ENCODE measurements around the gene SKI.

The SKI gene

GRCh38 chr1:2224170-2224584 lies 3.9 kb upstream of the SKI start:
- Histone ChIP-seq H3K4me1 (ENCODE audit: insufficient read depth, low read length, severe bottlenecking) (peaks cover 4% of the 10 kb centered on the region), H3K27me3 (ENCODE audit: insufficient read depth, low read length) (peaks cover 10% of the 10 kb centered on the region; the same call in 1 of the 2 replicates), H3F3A (ENCODE audit: insufficient read depth, low read length) (no peaks in the 10 kb centered on the region), H3K4me2 (ENCODE audit: low read length) (no peak overlapping the region), H3K4me3 (ENCODE audit: low read depth, low read length, poor library complexity, severe bottlenecking) (no peak overlapping the region), H4K20me1 (ENCODE audit: insufficient read depth, low read length) (no peaks in the 10 kb centered on the region), H3K9me2 (ENCODE audit: low read depth, low read length) (no peaks in the 10 kb centered on the region), H3K79me2 (ENCODE audit: insufficient read depth, low read length) (no peaks in the 10 kb centered on the region), H3K36me3 (ENCODE audit: insufficient read depth, low read length) (no peaks in the 10 kb centered on the region), H3K9me3 (ENCODE audit: low read length) (no peaks in the 10 kb centered on the region), H3K9ac (ENCODE audit: low read length) (no peak overlapping the region), H3K27ac (ENCODE audit: low read depth, low read length, poor library complexity, severe bottlenecking) (no peak overlapping the region), H2AFZ (ENCODE audit: low read length) (no peak overlapping the region)
- TF ChIP-seq EZH2 (IDR thresholded peaks at IDR 0.05; ENCODE audit: borderline replicate concordance, low read length) = no peak
- no peak for TF ChIP-seq CTCF (IDR thresholded peaks at IDR 0.05; ENCODE audit: low read length)

GRCh38 chr1:2224631-2225428 lies 3.3 kb upstream of the SKI start:
- Histone ChIP-seq H3K4me2 (ENCODE audit: low read length) (no peak overlapping the region), H3K4me1 (ENCODE audit: insufficient read depth, low read length, severe bottlenecking) (peaks cover 8% of the 10 kb centered on the region), H3K36me3 (ENCODE audit: insufficient read depth, low read length) (no peaks in the 10 kb centered on the region), H2AFZ (ENCODE audit: low read length) (no peak overlapping the region), H4K20me1 (ENCODE audit: insufficient read depth, low read length) (no peaks in the 10 kb centered on the region), H3K27ac (ENCODE audit: low read depth, low read length, poor library complexity, severe bottlenecking) (no peak overlapping the region), H3K9me3 (ENCODE audit: low read length) (no peaks in the 10 kb centered on the region), H3F3A (ENCODE audit: insufficient read depth, low read length) (no peaks in the 10 kb centered on the region), H3K27me3 (ENCODE audit: insufficient read depth, low read length) (peaks cover 10% of the 10 kb centered on the region; the same call in 1 of the 2 replicates), H3K79me2 (ENCODE audit: insufficient read depth, low read length) (no peaks in the 10 kb centered on the region), H3K9ac (ENCODE audit: low read length) (no peak overlapping the region), H3K9me2 (ENCODE audit: low read depth, low read length) (no peaks in the 10 kb centered on the region), H3K4me3 (ENCODE audit: low read depth, low read length, poor library complexity, severe bottlenecking) (no peak overlapping the region)
- TF ChIP-seq EZH2 (IDR thresholded peaks at IDR 0.05; ENCODE audit: borderline replicate concordance, low read length) = no peak

- Histone ChIP-seq H3F3A (ENCODE audit: insufficient read depth, low read length) (no peaks in the 10 kb centered on the region), H3K9ac (ENCODE audit: low read length) (peak overlapping the region; percentile 76), H4K20me1 (ENCODE audit: insufficient read depth, low read length) (no peaks in the 10 kb centered on the region), H3K4me2 (ENCODE audit: low read length) (peak overlapping the region; percentile 87), H3K4me1 (ENCODE audit: insufficient read depth, low read length, severe bottlenecking) (peaks cover 8% of the 10 kb centered on the region), H2AFZ (ENCODE audit: low read length) (no peak overlapping the region), H3K9me2 (ENCODE audit: low read depth, low read length) (no peaks in the 10 kb centered on the region), H3K79me2 (ENCODE audit: insufficient read depth, low read length) (no peaks in the 10 kb centered on the region), H3K27me3 (ENCODE audit: insufficient read depth, low read length) (peaks cover 10% of the 10 kb centered on the region; the same call in 1 of the 2 replicates), H3K4me3 (ENCODE audit: low read depth, low read length, poor library complexity, severe bottlenecking) (peak overlapping the region; percentile 67), H3K27ac (ENCODE audit: low read depth, low read length, poor library complexity, severe bottlenecking) (no peak overlapping the region), H3K36me3 (ENCODE audit: insufficient read depth, low read length) (no peaks in the 10 kb centered on the region), H3K9me3 (ENCODE audit: low read length) (no peaks in the 10 kb centered on the region)
- TF ChIP-seq CTCF (IDR thresholded peaks at IDR 0.05; ENCODE audit: low read length) (no peak), EZH2 (IDR thresholded peaks at IDR 0.05; ENCODE audit: borderline replicate concordance, low read length) (no peak)
Measured at GRCh38 chr1:2226525-2227345, 1.4 kb upstream of the SKI start.

Data from OCI-LY1 (cell line).